ENCODE measurements around the gene STAG2.

DNA sequence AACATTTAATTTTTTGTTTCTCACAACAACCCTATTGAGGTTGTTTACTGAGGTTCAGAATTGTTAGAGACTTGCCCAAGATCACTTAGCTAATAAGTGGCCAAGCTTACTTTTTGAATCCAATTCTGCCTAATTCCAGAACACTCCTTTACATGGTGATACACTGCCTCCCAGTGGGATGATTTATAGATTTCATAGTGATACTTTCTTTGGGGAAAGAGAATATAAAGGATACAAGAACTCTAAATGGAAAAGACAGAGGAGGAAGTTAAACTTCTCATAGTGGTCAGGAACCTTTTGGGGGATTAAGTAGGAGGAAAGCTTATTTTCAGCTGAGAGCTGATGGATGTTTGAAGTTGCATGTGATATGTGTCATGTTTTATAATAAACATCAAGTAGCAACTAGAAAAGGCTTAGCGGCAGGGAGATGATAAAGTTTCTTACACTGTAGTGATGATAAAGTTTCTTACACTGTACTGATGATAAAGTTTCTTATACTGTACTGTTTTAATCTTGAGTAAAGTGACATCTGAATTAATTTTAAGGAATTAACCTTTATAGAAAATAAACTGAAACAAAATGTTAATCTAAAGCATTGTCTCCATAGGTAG lies 15.3 kb downstream of the STAG2 start:
- TF ChIP-seq, protein P1, sequence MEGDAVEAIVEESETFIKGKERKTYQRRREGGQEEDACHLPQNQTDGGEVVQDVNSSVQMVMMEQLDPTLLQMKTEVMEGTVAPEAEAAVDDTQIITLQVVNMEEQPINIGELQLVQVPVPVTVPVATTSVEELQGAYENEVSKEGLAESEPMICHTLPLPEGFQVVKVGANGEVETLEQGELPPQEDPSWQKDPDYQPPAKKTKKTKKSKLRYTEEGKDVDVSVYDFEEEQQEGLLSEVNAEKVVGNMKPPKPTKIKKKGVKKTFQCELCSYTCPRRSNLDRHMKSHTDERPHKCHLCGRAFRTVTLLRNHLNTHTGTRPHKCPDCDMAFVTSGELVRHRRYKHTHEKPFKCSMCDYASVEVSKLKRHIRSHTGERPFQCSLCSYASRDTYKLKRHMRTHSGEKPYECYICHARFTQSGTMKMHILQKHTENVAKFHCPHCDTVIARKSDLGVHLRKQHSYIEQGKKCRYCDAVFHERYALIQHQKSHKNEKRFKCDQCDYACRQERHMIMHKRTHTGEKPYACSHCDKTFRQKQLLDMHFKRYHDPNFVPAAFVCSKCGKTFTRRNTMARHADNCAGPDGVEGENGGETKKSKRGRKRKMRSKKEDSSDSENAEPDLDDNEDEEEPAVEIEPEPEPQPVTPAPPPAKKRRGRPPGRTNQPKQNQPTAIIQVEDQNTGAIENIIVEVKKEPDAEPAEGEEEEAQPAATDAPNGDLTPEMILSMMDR (conservative IDR thresholded peaks at IDR 0.05; ENCODE audit: low read length), result peak; percentile 29; the same call in 1 of the 2 replicates
- TF ChIP-seq EZH2phosphoT487 (IDR thresholded peaks at IDR 0.05; ENCODE audit: borderline replicate concordance), result no peak
